SK-MEL-5 (cell line): ENCODE measurements around the gene ABHD2. TPM values are rescaled to one million over a fixed set of nuclear protein-coding genes. Genes with fewer than 3 reads are reported as not detected.
"Not testable (repeated sequence)": the region's sequence is repeated elsewhere in the genome, so short reads cannot be mapped to it uniquely, and the experiment has no call there.

Experiments used
- DNase-seq: peaks from one replicate; pipeline ENCODE4 v3.0.0-alpha.2; 2016; ENCODE audit warnings: low read depth, low spot score
- in situ Hi-C: cut with HindIII; loops from 2 replicates; pipeline ENCODE4 v1.10.0; 2016; ENCODE audit warnings: low sequenced_read_pairs, high pct_unique_total_duplicates, low pct_unique_long_range_greater_than_20kb
- total RNA-seq: library from RNA; depleted of rRNA; stranded (reverse); fragments of >200 nt; shearing (Covaris generic); gene quantifications from 2 replicates; pipeline ENCODE4 v1.2.3, GENCODE V29; 2014

Gene ABHD2
- total RNA-seq, 1 experiment from 2014 or later, result 46.7 TPM

DNA sequence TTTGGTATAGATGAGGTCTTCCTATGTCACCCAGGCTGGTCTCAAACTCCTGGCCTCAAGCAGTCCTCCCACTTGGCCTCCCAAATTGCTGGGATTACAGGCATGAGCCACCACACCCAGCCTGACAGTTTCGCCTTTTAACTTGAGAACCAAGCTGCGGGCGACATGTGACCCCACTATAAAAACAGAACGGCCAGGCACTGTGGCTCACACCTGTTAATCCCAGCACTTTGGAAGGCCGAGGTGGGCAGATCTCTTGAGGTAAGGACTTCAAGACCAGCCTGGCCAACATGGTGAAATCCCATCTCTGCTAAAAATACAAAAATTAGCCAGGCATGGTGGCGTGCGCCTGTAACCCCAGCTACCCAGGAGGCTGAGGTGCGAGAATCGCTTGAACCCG lies 52.9 kb downstream of the ABHD2 start:
- DNase-seq, in situ Hi-C loops: not testable (repeated sequence)

DNA sequence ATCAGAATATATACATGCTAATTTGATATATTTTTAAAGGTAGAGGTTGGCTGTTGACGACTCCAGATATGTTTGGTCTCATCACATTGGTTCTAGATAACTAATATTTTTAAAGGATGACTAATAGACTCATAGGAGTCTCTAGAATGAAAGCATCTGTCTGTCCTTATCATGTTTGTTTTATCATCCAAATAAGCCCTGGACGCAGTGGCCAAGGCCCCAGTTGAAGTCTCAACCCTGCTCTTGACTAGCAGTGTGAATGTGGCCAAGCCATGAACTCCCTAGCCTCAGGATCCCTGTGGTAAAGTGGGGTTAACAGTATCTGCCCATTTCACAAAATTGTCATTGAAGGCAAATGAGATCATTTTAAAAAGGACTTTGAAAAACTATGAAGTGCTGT lies 53.6 kb downstream of the ABHD2 start:
- in situ Hi-C loops, result no loop called here
- DNase-seq, result no peak

DNA sequence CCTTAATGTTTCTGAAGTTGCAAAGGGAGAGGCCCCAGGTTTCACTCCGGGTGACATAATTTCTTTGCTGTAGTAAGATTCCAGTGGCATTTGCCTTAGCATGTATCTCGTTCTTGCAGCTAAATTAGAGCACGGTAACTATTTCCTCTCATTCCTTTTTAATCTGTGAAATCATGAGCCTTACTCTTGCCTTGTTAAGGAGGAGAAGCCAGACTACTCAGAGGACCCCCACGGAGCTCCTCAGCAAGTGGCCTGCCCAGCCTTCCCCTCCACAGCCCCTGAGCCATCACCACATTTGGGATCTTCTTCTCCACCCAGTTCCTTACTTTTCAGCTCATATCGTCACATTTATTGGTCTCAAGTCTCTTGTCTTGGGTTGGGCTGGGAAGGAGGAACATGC lies 54.2 kb downstream of the ABHD2 start:
- no peak for DNase-seq

DNA sequence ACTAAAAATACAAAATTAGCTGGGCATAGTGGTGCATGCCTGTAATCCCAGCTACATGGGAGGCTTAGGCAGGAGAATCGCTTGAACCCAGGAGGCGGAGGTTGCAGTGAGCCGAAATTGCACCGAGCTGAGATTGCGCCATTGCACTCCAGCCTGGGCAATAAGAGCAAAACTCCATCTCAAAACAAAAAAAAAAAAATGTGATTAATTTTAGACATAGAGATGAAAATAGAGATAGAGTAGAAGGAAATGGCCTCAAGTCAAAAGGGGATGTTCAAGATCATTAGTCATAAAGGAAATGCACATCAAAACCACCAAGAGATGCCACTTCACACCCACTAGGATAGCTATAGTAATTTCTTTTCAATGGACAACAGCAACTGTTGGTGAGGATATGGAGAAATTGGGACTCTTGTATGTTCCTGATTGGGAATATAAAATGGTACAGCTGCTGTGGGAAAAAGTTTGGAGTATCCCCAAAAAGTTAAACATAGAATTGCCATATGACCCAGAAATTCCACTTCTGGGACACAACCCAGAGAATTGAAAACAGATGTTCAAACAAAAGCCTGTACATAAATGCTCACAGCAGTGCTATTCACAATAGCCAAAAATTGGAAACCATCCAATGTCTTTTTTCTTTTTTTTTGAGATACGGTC lies 55.4 kb downstream of the ABHD2 start:
- in situ Hi-C loops, result no loop called here
- peak; percentile 41 for DNase-seq

More for the DNA sequence above, 54.2 kb downstream of the ABHD2 start:
- in situ Hi-C loops, result no loop called here

DNA sequence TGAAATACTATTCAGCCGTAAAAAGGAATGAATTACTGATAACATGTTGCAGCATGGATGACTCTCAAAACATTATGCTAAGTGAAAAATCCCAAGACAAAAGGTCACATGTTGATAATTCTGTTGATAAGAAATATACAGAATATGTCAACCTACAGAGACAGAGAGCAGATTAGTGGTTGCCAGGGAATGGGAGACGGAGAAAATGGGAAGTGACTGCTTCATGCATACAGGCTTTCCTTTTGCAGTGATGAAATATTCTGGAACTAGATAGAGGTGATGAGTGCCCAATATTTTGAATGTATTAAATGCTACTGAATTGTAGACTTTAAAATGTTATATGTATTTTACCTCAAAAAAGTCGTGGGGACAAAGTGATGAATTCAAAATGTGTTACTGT lies 56.2 kb downstream of the ABHD2 start:
- no peak for DNase-seq
- in situ Hi-C loops, result no loop called here

GRCh38 chr15:89146366-89146765 lies 58.1 kb downstream of the ABHD2 start:
- in situ Hi-C loops, result no loop called here
- DNase-seq, result no peak

GRCh38 chr15:89148126-89148525 lies 59.9 kb downstream of the ABHD2 start:
- no peak for DNase-seq
- in situ Hi-C loops, result no loop called here

DNA sequence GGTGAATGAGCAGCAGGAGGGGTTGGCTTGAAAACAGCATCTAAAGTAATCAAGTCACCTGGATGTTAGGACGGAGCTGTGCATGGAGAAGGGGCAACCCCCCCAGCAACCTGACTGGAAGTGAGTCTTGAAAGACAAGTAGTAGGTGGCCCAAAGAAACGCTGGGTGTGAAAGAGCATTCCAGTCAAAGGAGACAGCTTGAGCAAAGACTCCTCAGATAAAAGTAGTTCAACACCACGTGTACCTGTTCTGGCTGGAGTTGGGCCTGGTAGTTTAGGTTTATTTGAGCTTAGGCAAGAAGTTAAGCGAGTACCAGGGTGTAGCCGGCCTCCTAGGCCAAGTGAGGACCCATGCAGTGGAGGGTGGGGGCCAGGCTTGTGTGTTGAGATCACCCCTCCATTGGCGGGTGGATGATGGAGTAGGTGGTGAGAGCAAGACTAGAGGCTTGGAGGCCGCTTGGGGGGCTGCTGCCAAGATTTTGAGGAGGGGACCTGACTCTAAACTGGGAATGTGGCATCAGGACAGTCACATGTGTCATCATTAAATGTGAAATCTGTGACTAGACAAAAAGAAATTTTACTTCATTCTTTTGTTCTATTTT lies 61.3 kb downstream of the ABHD2 start:
- in situ Hi-C loops, result no loop called here

GRCh38 chr15:89150287-89150686 lies 62.0 kb downstream of the ABHD2 start:
- in situ Hi-C loops, result no loop called here

More for the DNA sequence above, 61.3 kb downstream of the ABHD2 start:
- no peak for DNase-seq

DNA sequence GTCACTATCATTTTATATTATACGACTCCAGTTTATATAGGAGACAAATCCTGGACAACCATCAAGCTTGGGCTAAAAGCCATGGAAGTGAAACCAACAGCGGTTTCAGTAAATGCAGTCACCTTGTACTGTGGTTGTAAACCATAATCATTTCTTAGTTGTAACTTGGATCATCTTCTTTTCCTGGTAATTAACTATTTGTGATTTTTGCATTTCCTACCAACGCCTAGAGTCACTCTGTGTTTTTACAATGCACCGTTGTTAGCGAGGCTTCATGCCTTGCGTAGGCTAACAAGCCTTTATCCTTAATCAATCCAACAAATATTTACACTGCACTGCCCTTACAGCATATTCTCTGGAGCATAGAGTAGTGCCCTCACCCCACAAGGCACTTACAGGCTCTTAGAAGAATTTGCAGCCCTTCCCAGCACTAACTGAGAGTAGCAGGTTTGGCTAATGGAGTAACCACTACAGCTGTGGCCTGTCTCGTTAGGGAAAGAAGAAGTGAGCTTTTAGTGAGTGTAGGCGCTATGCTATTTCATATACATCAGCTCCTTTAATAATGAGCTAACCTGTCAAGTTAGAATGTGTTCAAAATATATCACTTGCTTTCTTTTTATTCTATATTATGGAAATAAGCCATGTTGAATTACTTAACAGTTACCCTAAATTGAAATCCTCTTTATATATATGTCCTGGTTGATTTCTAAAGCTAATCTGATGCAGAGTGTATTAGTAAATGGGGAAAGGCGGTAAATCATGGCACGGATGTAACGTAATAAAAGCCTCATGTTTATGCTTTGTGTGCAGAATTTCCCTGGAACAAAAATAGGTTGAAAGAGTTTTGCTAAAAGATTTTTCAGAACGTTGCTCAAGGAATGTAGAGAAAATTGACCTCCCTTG lies 62.8 kb downstream of the ABHD2 start:
- in situ Hi-C loops, result no loop called here
- DNase-seq, result no peak

More at GRCh38 chr15:89150287-89150686, 62.0 kb downstream of the ABHD2 start:
- DNase-seq, result no peak

DNA sequence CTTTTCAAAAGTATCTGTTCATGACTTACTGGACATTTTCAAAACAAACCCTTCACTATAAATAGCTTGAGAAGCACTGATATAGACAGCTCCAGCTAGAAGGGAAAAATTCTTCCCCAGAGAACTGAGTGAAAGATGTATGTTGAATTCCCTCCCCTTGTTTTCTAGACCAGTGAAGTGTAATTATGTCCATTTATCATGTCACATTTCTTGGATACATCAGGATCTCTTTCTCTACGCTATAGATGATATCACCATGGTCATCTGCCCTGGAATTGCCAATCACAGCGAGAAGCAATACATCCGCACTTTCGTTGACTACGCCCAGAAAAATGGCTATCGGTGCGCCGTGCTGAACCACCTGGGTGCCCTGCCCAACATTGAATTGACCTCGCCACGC lies 66.9 kb downstream of the ABHD2 start:
- in situ Hi-C loops, result no loop called here
- no peak for DNase-seq

GRCh38 chr15:89155656-89156055 lies 67.4 kb downstream of the ABHD2 start:
- in situ Hi-C loops, result no loop called here
- DNase-seq, result no peak

DNA sequence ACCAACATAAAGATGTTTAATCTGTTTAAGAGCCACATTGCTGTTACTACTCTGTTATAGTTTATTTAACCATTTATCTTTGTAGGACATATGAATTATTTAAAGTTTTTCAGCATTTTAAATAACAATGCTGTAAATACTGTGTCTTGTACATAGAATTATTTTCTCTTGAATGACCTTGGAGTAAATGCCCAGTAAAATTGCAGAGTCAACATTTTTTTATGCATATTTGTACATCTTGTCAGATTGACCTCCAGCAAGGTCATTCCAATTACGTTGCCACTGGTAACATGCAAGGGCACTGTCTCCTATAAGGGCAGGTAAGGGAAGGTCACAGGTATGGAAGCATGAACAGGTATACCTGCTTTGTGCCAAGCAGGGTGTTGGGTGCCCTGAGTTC lies 68.8 kb downstream of the ABHD2 start:
- no peak for DNase-seq
- in situ Hi-C loops, result no loop called here

DNA sequence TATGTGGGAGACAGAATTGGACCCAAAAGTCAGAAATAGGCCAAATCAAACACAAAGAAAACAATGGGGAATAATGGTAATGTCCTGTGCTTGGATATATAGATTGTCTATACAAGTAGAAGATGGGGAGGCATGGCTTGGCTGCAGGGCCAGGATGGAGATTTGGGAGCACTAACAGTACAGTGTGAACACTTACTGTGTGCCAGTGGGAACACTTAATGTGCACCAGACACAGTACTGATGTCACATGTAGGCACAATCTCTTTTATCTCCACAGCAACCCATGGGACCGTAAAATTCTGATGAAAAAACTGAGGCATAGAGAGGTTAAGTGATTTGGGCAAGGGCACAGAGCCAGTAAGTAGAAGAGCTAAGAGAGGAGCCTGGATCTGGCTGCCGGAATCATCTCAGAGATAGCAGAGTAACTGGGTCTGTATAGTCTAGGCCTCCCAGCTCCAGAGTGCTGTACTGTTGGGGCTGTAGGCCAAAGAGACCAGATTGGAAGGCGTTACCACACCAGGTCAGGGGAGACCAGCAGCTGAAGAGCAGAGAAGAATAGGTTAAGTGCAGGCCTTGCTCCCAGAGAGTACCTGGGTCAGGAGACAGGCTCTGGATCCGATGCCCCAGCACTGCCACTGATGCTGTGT lies 69.8 kb downstream of the ABHD2 start:
- no peak for DNase-seq
- in situ Hi-C loops, result no loop called here

DNA sequence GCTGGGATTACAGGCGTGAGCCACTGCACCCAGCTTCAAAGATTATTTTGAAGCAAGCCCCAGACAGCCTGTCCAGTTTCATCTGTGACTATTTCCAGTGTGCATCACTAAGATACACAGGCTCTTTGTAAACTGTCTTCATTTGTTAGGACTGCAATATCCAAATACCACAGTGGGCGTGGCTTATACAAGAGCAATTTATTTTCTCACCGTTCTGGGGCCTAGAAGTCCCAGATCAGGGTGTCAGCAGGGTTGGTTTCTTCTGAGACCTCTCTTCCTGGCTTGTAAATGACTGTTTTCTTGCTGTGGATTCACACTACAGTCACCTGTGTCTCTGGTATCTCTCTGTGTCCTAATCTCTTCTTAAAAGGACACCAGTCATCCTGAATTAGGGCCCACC lies 73.4 kb downstream of the ABHD2 start:
- no peak for DNase-seq
- in situ Hi-C loops, result no loop called here

- in situ Hi-C loops, result no loop called here
- DNase-seq, result no peak
Measured at GRCh38 chr15:89163271-89164055, 75.2 kb downstream of the ABHD2 start.

- in situ Hi-C loops, result no loop called here
- DNase-seq, result no peak
Measured at GRCh38 chr15:89164712-89165211, 76.5 kb downstream of the ABHD2 start.
